A673 (cell line): Measurements from ENCODE around the gene TRDN.

Experiments
- CTCF ChIP-seq: fragments of 300-800, 200-600 bp; sonication (generic); conservative IDR thresholded peaks from 2 replicates; pipeline ENCODE4 v1.5.1; 2017; ENCODE audit warnings: low read depth, mild to moderate bottlenecking, antibody characterized with exemption, low read length, moderate library complexity, mixed read lengths
- EZH2 ChIP-seq: fragments of 200-600 bp; sonication (generic); IDR thresholded peaks from 2 replicates; pipeline ENCODE4 v1.6.1; 2017; ENCODE audit warnings: borderline replicate concordance, low read depth, mild to moderate bottlenecking, mixed read lengths, antibody characterized with exemption, low read length; ENCODE audit not compliant: poor library complexity, severe bottlenecking

GRCh38 chr6:123169774-123170095 is 467.0 kb downstream of the TRDN start:
- TF ChIP-seq CTCF (no peak), EZH2 (no peak)
